HG03575 (cell line): Measurements from ENCODE around the gene CDC27.
"Not testable (repeated sequence)": the region's sequence is repeated elsewhere in the genome, so short reads cannot be mapped to it uniquely, and the experiment has no call there.

Experiments used
- ATAC-seq: cut with Tn5 transposase; IDR thresholded peaks from one replicate; pipeline ENCODE4 v1.9.1; 2021; ENCODE audit not compliant: unreplicated experiment, insufficient number of reproducible peaks, low FRiP score; ENCODE audit errors: extremely low read depth

Gene CDC27

GRCh38 chr17:47099451-47099986 is 89.6 kb downstream of the CDC27 start:
- ATAC-seq = no peak

DNA sequence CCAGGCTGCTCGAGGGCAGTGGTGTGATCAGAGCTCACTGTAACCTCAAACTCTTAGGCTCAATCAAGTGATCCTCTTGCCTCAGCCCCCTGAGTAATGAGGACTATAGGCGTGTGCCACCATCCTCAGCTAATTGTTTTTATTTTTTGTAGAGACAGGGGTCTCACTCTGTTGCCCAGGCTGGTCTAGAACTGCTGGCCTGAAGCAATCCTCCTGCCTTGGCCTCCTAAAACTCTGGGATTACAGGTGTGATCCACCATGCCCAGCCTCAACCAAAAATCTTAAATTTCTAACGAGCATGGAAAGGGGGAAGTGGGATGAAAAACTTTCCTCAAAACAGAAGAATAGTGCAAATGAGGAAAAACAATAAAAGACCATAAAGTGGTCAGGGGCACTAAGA is 92.8 kb downstream of the CDC27 start:
- ATAC-seq = no peak

- ATAC-seq = no peak
Measured at GRCh38 chr17:47095268-47095667, 93.8 kb downstream of the CDC27 start.

DNA sequence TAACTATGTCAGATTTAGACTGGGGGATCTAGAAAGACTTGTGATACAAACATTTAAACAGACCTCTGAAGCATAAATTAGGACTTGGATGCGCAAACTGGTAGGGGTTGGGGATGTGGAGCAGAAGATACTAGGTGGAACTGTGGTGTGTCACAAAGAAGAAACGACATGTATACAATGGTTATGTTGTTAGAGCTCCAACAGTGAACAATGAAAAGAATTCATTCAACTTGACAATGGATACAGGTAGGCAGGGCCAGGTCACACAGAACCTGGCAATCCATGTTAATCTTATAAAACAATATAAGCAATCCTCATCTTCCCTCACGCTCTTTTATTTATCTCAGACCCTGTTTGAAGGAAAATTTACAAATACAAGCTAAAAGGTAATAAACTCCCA is 102.0 kb downstream of the CDC27 start:
- ATAC-seq = no peak

- ATAC-seq = no peak
Measured at GRCh38 chr17:47085736-47086135, 103.4 kb downstream of the CDC27 start.

DNA sequence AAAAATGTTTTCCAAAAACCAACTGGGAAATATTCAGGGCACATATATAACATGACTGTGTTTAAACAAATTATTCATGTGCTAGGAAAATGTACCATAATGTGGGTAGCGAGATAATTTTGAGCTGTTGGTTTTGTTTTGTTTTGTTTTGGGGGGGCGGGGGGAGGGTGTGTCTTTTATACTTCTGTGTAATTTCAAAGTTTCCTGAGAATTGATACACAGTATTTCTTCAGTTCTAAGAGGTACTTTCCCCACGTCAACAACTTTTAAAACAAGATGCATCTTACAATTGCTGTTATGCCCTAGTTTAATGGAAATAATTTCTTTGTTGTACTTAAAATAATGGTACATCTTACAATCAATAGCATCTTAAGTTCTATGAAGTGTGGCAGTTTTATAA is 110.3 kb downstream of the CDC27 start:
- no peak for ATAC-seq

- ATAC-seq = no peak
Measured at GRCh38 chr17:47077576-47077975, 111.5 kb downstream of the CDC27 start.

DNA sequence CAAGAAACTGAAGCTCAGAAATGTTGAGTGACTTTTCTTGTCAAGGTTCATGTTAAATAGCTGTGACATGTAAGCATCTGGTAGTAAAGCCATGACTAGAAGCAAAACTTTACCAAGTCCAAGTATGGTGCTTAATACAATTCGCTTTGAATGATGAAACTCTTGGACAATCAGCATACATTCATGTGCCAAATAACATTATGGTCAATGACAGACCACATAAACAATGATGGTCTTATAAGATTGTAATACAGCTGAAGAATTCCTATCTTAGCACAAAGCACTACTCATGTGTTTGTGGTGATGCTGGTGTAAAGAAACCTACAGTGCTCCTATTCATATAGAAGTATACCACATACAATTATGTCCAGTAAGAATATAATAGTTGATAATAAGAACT is 112.9 kb downstream of the CDC27 start:
- ATAC-seq = no peak

DNA sequence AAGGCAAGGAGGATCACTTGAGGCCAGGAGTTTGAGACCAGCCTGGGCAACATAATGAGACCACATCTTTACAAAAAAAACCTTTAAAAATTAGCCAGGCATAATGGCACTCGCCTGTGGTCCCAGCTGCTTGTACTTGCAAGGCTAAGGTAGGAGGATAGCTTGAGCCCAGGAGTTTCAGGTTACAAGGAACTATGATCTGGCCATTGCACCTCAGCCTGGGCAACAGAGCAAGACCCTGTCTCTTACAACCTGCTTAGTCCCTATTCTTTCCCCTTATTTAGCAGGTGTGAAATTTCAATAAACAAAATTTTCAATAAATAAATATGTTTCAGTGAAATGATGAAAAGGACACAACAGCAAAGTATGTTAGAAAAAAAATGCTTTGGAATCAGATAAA is 114.7 kb downstream of the CDC27 start:
- ATAC-seq = not testable (repeated sequence)

DNA sequence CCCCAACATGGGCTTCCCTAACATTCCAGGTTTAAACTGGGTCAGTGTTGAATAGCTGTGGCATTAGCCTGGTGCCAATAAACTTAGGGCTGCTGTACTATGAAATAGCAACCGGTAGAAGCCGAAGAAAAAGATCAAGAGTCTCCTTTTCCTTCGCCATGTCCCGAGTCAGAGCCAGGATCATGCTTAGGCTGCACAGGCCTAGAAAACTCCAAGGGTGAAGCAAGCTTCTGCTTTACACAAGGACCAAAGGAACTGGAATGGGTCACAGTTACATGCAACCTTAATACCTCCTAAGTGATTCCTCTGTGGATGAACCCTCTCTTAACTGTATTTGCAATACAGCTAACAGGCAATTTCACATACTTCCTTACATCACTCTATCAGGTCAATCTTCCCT is 115.5 kb downstream of the CDC27 start:
- not testable (repeated sequence) for ATAC-seq

- ATAC-seq = no peak
Measured at GRCh38 chr17:47072886-47073285, 116.2 kb downstream of the CDC27 start.

DNA sequence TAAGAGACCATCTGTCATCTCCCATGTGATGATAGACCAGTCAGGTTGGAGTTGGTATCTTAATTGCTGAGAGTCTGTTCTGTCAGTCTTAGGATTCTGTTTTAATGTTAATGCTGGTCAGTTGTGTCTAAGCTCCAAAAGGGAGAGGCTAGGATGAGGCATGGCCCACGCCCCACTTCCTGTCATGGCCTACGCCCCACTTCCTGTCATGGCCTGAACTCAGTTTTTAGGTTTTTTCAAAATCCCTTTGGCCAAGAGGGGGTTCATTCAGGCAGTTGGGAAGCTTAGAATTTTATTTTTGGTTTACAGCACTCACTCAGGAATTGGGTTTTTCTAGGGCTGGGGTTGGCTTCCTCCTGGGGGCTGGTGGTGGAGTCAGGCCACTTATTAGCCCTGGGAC is 117.9 kb downstream of the CDC27 start:
- not testable (repeated sequence) for ATAC-seq

DNA sequence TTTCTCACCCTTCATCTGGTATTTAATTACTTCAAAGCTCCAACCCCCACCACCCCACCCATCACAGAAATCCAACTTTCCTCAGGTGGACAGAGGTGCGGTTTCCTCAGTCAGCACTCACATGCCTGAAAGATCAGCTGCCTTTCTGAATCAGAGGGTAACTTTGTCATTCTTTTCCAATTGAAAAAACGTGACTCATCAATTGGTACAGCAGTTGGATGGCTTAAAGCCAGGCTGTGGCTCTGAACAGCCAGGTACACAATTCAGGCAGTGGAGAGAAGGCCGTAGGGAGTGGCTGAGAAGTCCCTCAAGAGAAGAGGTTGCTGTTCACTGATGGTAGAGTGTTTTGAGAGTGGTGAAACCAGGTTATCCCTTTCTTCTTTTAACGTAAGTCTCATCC is 118.8 kb downstream of the CDC27 start:
- ATAC-seq = not testable (repeated sequence)
